Epithelial cell of esophagus (primary cell): ENCODE data around the gene FFAR2.

Experiments
- DNase-seq: peaks from one replicate; pipeline ENCODE4 v3.0.0; 2010; ENCODE audit warnings: low read depth
- H3K4me3 ChIP-seq: 2 replicates; pipeline ENCODE4 v1.5.1; 2011; ENCODE audit warnings: mild to moderate bottlenecking, low read length, control low read depth
- CTCF ChIP-seq: IDR thresholded peaks from 2 replicates; pipeline ENCODE4 v1.5.1; 2011; ENCODE audit warnings: low read depth, mild to moderate bottlenecking, low read length, control low read depth, inconsistent platforms; ENCODE audit not compliant: insufficient read depth; ENCODE audit errors: missing control alignments

The FFAR2 gene

GRCh38 chr19:35487656-35488182, 39.7 kb downstream of the FFAR2 start:
- TF ChIP-seq CTCF: no peak
- no peak for DNase-seq
- H3K4me3 ChIP-seq: no peak overlapping the region

- DNase-seq: no peak
- no peak overlapping the region for H3K4me3 ChIP-seq
- TF ChIP-seq CTCF: no peak
These were observed 40.6 kb downstream of the FFAR2 start for GRCh38 chr19:35488677-35489076.

- H3K4me3 ChIP-seq: no peak within 1 kb of the TSS
- no peak for TF ChIP-seq CTCF
- DNase-seq: peak; percentile 43
These were observed 42.3 kb downstream of the FFAR2 start, which contains the start of gene KRTDAP for GRCh38 chr19:35490364-35490763. KRTDAP (minus strand) TSS chr19:35490464; CDS start chr19:35490442, 22 bp downstream.

GRCh38 chr19:35491836-35492360, 43.8 kb downstream of the FFAR2 start:
- TF ChIP-seq CTCF: no peak
- H3K4me3 ChIP-seq: no peak overlapping the region
- DNase-seq: no peak

GRCh38 chr19:35493971-35494370, 45.9 kb downstream of the FFAR2 start:
- DNase-seq: peak; percentile 76
- no peak for TF ChIP-seq CTCF
- no peak overlapping the region for H3K4me3 ChIP-seq

GRCh38 chr19:35495107-35496064, 47.3 kb downstream of the FFAR2 start:
- TF ChIP-seq CTCF: peak; percentile 98
- no peak overlapping the region for H3K4me3 ChIP-seq
- peak; percentile 75 for DNase-seq
